Upper lobe of right lung (tissue), 1 donor: ENCODE results near the gene IL12A. TPM values are rescaled to one million over a fixed set of nuclear protein-coding genes. Genes with fewer than 3 reads are reported as not detected.

Source experiments
- ATAC-seq: fragments of 200-7000 bp; cut with Tn5 transposase; one replicate; pipeline ENCODE4 v1.9.1; 2020; ENCODE audit warnings: mild to moderate bottlenecking, moderate library complexity
- DNase-seq: peaks from one replicate; pipeline ENCODE4 v3.0.0-alpha.2; 2020
- H3K27ac ChIP-seq: fragments of 200-600 bp; one replicate; pipeline ENCODE4 v1.8.0; 2022
- H3K27me3 ChIP-seq: fragments of 200-600 bp; one replicate; pipeline ENCODE4 v1.8.0; 2022; ENCODE audit warnings: mild to moderate bottlenecking
- H3K36me3 ChIP-seq: fragments of 200-600 bp; one replicate; pipeline ENCODE4 v1.8.0; 2022
- H3K4me1 ChIP-seq: fragments of 200-600 bp; one replicate; pipeline ENCODE4 v1.8.0; 2022
- H3K4me3 ChIP-seq: fragments of 200-600 bp; one replicate; pipeline ENCODE4 v1.8.0; 2022; ENCODE audit warnings: mild to moderate bottlenecking
- H3K9me3 ChIP-seq: fragments of 200-600 bp; one replicate; pipeline ENCODE4 v1.8.0; 2022
- CTCF ChIP-seq: fragments of 200-600 bp; IDR thresholded peaks from one replicate; pipeline ENCODE4 v1.8.0; 2022; ENCODE audit warnings: antibody characterized with exemption
- intact Hi-C: fragments of 100-400 bp; cut with DNase I; formaldehyde crosslinking; loops from one replicate; pipeline ENCODE4 v1.11.0; 2022
- total RNA-seq: library from RNA; stranded (reverse); fragmentation: NEBNext Ultra II Directional; extraction: Animal tissue kit (Norgen Biotek cat#: 25700); gene quantifications from one replicate; pipeline ENCODE4 v1.2.1, GENCODE V29; 2021
- donor health status: DM: no; HTN: yes; CAD: no; lungs with severe emphysema.

The IL12A gene
- total RNA-seq, 1 donor from 2014 or later, result 0.96 TPM

- no peaks in the 10 kb centered on the region for H3K27me3 ChIP-seq
- no peak overlapping the region for H3K27ac ChIP-seq
- no peaks in the 10 kb centered on the region for H3K4me1 ChIP-seq
- ATAC-seq, result no peak
- no peak overlapping the region for H3K4me3 ChIP-seq
- intact Hi-C loops, result loop anchor here (5.0 kb wide), 1 partner anchor 115 kb away; no protein-coding TSS in a partner anchor
- H3K36me3 ChIP-seq, result no peaks in the 10 kb centered on the region
- no peaks in the 10 kb centered on the region for H3K9me3 ChIP-seq
- no peak for TF ChIP-seq CTCF
- DNase-seq, result no peak
Observed at GRCh38 chr3:160001850-160002623, 13.4 kb downstream of the IL12A start.

GRCh38 chr3:160003520-160004128 is 15.0 kb downstream of the IL12A start:
- peak; percentile 77 for DNase-seq
- Histone ChIP-seq H3K4me1 (no peaks in the 10 kb centered on the region), H3K36me3 (no peaks in the 10 kb centered on the region), H3K27ac (no peak overlapping the region), H3K27me3 (no peaks in the 10 kb centered on the region), H3K4me3 (no peak overlapping the region), H3K9me3 (no peaks in the 10 kb centered on the region)
- peak; percentile 62 for TF ChIP-seq CTCF
- intact Hi-C loops, result loop anchor here (5.0 kb wide), 1 partner anchor 116 kb away; no protein-coding TSS in a partner anchor
- peak; percentile 95 for ATAC-seq

- Histone ChIP-seq H3K27ac (no peak overlapping the region), H3K9me3 (no peaks in the 10 kb centered on the region), H3K4me3 (no peak overlapping the region), H3K4me1 (no peaks in the 10 kb centered on the region), H3K27me3 (no peaks in the 10 kb centered on the region), H3K36me3 (no peaks in the 10 kb centered on the region)
- intact Hi-C loops, result loop anchor here (5.0 kb wide), 1 partner anchor 178 kb away; no protein-coding TSS in a partner anchor
- ATAC-seq (no peak), DNase-seq (no peak)
- no peak for TF ChIP-seq CTCF
Observed at GRCh38 chr3:160005004-160005403, 16.4 kb downstream of the IL12A start.

GRCh38 chr3:160006282-160007163 is 17.9 kb downstream of the IL12A start:
- Histone ChIP-seq H3K4me3 (no peak overlapping the region), H3K4me1 (no peaks in the 10 kb centered on the region), H3K27ac (no peak overlapping the region), H3K9me3 (no peaks in the 10 kb centered on the region), H3K27me3 (no peaks in the 10 kb centered on the region), H3K36me3 (no peaks in the 10 kb centered on the region)
- ATAC-seq (peak; percentile 91), DNase-seq (no peak)
- TF ChIP-seq CTCF, result peak; percentile 84
- intact Hi-C loops, result loop anchor here (5.0 kb wide), 1 partner anchor 179 kb away; no protein-coding TSS in a partner anchor

GRCh38 chr3:160008961-160009360 is 20.3 kb downstream of the IL12A start:
- no peak for TF ChIP-seq CTCF
- Histone ChIP-seq H3K4me1 (no peaks in the 10 kb centered on the region), H3K27ac (no peak overlapping the region), H3K9me3 (no peaks in the 10 kb centered on the region), H3K27me3 (no peaks in the 10 kb centered on the region), H3K4me3 (no peak overlapping the region), H3K36me3 (no peaks in the 10 kb centered on the region)
- ATAC-seq (no peak), DNase-seq (no peak)
- intact Hi-C loops, result loop anchor here (5.0 kb wide), 1 partner anchor 182 kb away; no protein-coding TSS in a partner anchor
